Measurements from ENCODE around the gene CRYBG1.

The CRYBG1 gene

GRCh38 chr6:106461084-106461483 lies 100.6 kb downstream of the CRYBG1 start:
- H3K79me1 ChIP-seq (ENCODE audit: low read depth, low read length), result no peaks in the 10 kb centered on the region
- H3K27ac ChIP-seq (replicated peaks; ENCODE audit: low read length), result no peak overlapping the region
- no peak overlapping the region for H4K91ac ChIP-seq (ENCODE audit: low read depth, low read length, poor library complexity)
- no peaks in the 10 kb centered on the region for H3K36me3 ChIP-seq (replicated peaks in 1 of 2; ENCODE audit: control insufficient read depth in 2 of 2, insufficient read depth in 2 of 2, low read length in 2 of 2)
- H4K8ac ChIP-seq (ENCODE audit: low read depth, low read length), result no peak overlapping the region
- peaks cover 0 to 12% (median 0%) of the 10 kb centered on the region in 3 experiments for H3K27me3 ChIP-seq (ENCODE audit: control insufficient read depth in 3 of 3, insufficient read depth in 3 of 3, low read depth in 1 of 3, low read length in 3 of 3)
- no peak overlapping the region for H3K9ac ChIP-seq (ENCODE audit: low read depth, low read length, poor library complexity)
- H3K4me3 ChIP-seq (ENCODE audit: low read length in 2 of 2), result no peak overlapping the region
- no peak overlapping the region for H3K4me2 ChIP-seq (ENCODE audit: insufficient read depth, low read length, poor library complexity, severe bottlenecking)
- H3K18ac ChIP-seq (ENCODE audit: low read length), result no peak overlapping the region
- H2AFZ ChIP-seq (ENCODE audit: low read length), result no peak overlapping the region
- H2AK5ac ChIP-seq (ENCODE audit: low read depth, low read length), result no peak overlapping the region
- H3K4ac ChIP-seq (ENCODE audit: low read length), result no peak overlapping the region
- H2BK120ac ChIP-seq (ENCODE audit: low read depth, low read length), result no peak overlapping the region
- no peak overlapping the region for H2BK15ac ChIP-seq (ENCODE audit: low read length)
- H3K9me3 ChIP-seq (replicated peaks in 1 of 2; ENCODE audit: control insufficient read depth in 2 of 2, insufficient read depth in 1 of 2, low read depth in 1 of 2, low read length in 2 of 2), result no peaks in the 10 kb centered on the region
- no peak overlapping the region for H3K23ac ChIP-seq (ENCODE audit: low read depth, low read length, poor library complexity)
- H3K4me1 ChIP-seq (ENCODE audit: control insufficient read depth in 2 of 2, insufficient read depth in 1 of 2, low read depth in 1 of 2, low read length in 2 of 2), result no peaks in the 10 kb centered on the region
- no peak overlapping the region for H2BK12ac ChIP-seq (ENCODE audit: low read length)
- no peak overlapping the region for H3K14ac ChIP-seq (ENCODE audit: low read length)
- DNase-seq (ENCODE audit: low spot score), result no peak
- no peak overlapping the region for H2BK5ac ChIP-seq (ENCODE audit: low read length)

DNA sequence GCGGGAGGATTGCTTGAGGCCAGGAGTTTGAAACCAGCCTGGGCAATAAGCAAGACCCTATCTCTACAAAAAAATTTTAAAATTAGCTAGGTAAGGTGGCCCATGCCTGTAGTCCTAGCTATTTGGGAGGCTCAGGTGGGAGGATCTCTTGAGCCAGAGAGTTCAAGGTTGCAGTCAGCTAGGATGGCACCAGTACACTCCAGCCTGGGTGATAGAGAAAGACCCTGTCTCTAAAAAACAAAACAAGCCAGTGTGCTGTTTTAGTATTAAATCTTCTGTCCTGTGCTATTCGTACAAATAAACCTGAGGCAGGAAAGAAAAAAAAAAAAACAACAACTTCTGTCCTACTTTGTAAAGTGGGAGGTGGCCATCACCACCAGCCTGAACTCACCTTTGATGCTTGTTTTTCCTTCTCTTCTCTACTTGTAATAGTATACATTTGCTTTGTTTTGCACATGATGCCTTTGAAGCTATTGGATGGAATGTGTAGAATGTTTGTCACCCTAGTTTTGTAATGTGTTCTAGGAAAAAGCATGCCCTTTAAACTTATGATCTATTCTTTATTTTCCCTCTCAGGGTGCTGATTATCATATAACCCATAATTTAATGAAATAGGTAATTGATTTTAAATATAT lies 102.5 kb downstream of the CRYBG1 start:
- no peaks in the 10 kb centered on the region for H3K4me1 ChIP-seq (ENCODE audit: control insufficient read depth in 2 of 2, insufficient read depth in 1 of 2, low read depth in 1 of 2, low read length in 2 of 2)
- no peaks in the 10 kb centered on the region for H3K79me1 ChIP-seq (ENCODE audit: low read depth, low read length)
- no peak overlapping the region for H2BK15ac ChIP-seq (ENCODE audit: low read length)
- H3K4ac ChIP-seq (ENCODE audit: low read length), result no peak overlapping the region
- no peak overlapping the region for H2BK120ac ChIP-seq (ENCODE audit: low read depth, low read length)
- DNase-seq (ENCODE audit: low spot score), result no peak
- no peak overlapping the region for H3K23ac ChIP-seq (ENCODE audit: low read depth, low read length, poor library complexity)
- no peak overlapping the region for H2AFZ ChIP-seq (ENCODE audit: low read length)
- no peak overlapping the region for H3K14ac ChIP-seq (ENCODE audit: low read length)
- H3K27me3 ChIP-seq (ENCODE audit: control insufficient read depth in 3 of 3, insufficient read depth in 3 of 3, low read depth in 1 of 3, low read length in 3 of 3), result peaks cover 0 to 14% (median 0%) of the 10 kb centered on the region in 3 experiments
- no peak overlapping the region for H2BK5ac ChIP-seq (ENCODE audit: low read length)
- no peak overlapping the region for H2BK12ac ChIP-seq (ENCODE audit: low read length)
- no peak overlapping the region for H2AK5ac ChIP-seq (ENCODE audit: low read depth, low read length)
- H3K27ac ChIP-seq (replicated peaks; ENCODE audit: low read length), result no peak overlapping the region
- no peak overlapping the region for H3K9ac ChIP-seq (ENCODE audit: low read depth, low read length, poor library complexity)
- H3K36me3 ChIP-seq (replicated peaks in 1 of 2; ENCODE audit: control insufficient read depth in 2 of 2, insufficient read depth in 2 of 2, low read length in 2 of 2), result no peaks in the 10 kb centered on the region
- no peak overlapping the region for H3K4me3 ChIP-seq (ENCODE audit: low read length in 2 of 2)
- H3K9me3 ChIP-seq (replicated peaks in 1 of 2; ENCODE audit: control insufficient read depth in 2 of 2, insufficient read depth in 1 of 2, low read depth in 1 of 2, low read length in 2 of 2), result no peaks in the 10 kb centered on the region
- no peak overlapping the region for H3K18ac ChIP-seq (ENCODE audit: low read length)
- no peak overlapping the region for H4K91ac ChIP-seq (ENCODE audit: low read depth, low read length, poor library complexity)
- no peak overlapping the region for H3K4me2 ChIP-seq (ENCODE audit: insufficient read depth, low read length, poor library complexity, severe bottlenecking)
- WGBS, 2 donors (ENCODE audit: extremely low coverage in 2 of 2, insufficient read length in 2 of 2, insufficient replicate concordance in 1 of 2), result no CpG with 5 or more reads among the region's 2 CpGs
- H4K8ac ChIP-seq (ENCODE audit: low read depth, low read length), result no peak overlapping the region

DNA sequence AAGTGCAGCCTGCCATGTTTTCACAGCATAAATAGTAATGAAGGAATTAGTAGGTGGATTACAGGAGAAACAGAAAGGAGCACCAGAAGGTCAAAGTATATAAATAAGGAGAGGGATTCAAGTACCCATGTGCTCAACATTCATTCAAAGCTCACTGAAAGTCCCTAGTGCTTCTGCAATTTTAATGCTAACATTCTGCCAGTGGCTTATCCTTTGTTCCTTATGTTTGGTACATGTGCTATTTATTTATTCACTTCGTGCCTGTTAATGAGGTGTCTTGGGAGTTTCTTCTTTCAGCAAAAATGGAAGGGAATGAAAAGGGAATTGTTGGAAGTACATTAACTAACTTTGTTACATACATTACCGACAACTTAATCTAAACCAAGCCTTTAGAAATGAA lies 105.7 kb downstream of the CRYBG1 start:
- no peak overlapping the region for H3K9ac ChIP-seq (ENCODE audit: low read depth, low read length, poor library complexity)
- no CpG with 5 or more reads among the region's 2 CpGs for WGBS, 2 donors (ENCODE audit: extremely low coverage in 2 of 2, insufficient read length in 2 of 2, insufficient replicate concordance in 1 of 2)
- no peak for DNase-seq (ENCODE audit: low spot score)
- no peaks in the 10 kb centered on the region for H3K36me3 ChIP-seq (replicated peaks in 1 of 2; ENCODE audit: control insufficient read depth in 2 of 2, insufficient read depth in 2 of 2, low read length in 2 of 2)
- H3K27ac ChIP-seq (replicated peaks; ENCODE audit: low read length), result no peak overlapping the region
- H4K8ac ChIP-seq (ENCODE audit: low read depth, low read length), result no peak overlapping the region
- H3K23ac ChIP-seq (ENCODE audit: low read depth, low read length, poor library complexity), result no peak overlapping the region
- H3K27me3 ChIP-seq (ENCODE audit: control insufficient read depth in 3 of 3, insufficient read depth in 3 of 3, low read depth in 1 of 3, low read length in 3 of 3), result peaks cover 0 to 39% (median 0%) of the 10 kb centered on the region in 3 experiments
- H3K18ac ChIP-seq (ENCODE audit: low read length), result no peak overlapping the region
- no peak overlapping the region for H2BK5ac ChIP-seq (ENCODE audit: low read length)
- H3K9me3 ChIP-seq (replicated peaks in 1 of 2; ENCODE audit: control insufficient read depth in 2 of 2, insufficient read depth in 1 of 2, low read depth in 1 of 2, low read length in 2 of 2), result no peaks in the 10 kb centered on the region
- no peak overlapping the region for H2BK12ac ChIP-seq (ENCODE audit: low read length)
- H2BK15ac ChIP-seq (ENCODE audit: low read length), result no peak overlapping the region
- H3K79me1 ChIP-seq (ENCODE audit: low read depth, low read length), result no peaks in the 10 kb centered on the region
- H2BK120ac ChIP-seq (ENCODE audit: low read depth, low read length), result no peak overlapping the region
- no peak overlapping the region for H4K91ac ChIP-seq (ENCODE audit: low read depth, low read length, poor library complexity)
- H3K4me3 ChIP-seq (ENCODE audit: low read length in 2 of 2), result no peak overlapping the region
- no peak overlapping the region for H2AFZ ChIP-seq (ENCODE audit: low read length)
- H2AK5ac ChIP-seq (ENCODE audit: low read depth, low read length), result no peak overlapping the region
- no peak overlapping the region for H3K4me2 ChIP-seq (ENCODE audit: insufficient read depth, low read length, poor library complexity, severe bottlenecking)
- H3K4me1 ChIP-seq (ENCODE audit: control insufficient read depth in 2 of 2, insufficient read depth in 1 of 2, low read depth in 1 of 2, low read length in 2 of 2), result no peaks in the 10 kb centered on the region
- H3K14ac ChIP-seq (ENCODE audit: low read length), result no peak overlapping the region
- H3K4ac ChIP-seq (ENCODE audit: low read length), result no peak overlapping the region

GRCh38 chr6:106468935-106469334 lies 108.4 kb downstream of the CRYBG1 start:
- Histone ChIP-seq H4K8ac (ENCODE audit: low read depth, low read length) (no peak overlapping the region), H2BK120ac (ENCODE audit: low read depth, low read length) (no peak overlapping the region), H3K27me3 (ENCODE audit: control insufficient read depth in 3 of 3, insufficient read depth in 3 of 3, low read depth in 1 of 3, low read length in 3 of 3) (peaks cover 0 to 48% (median 0%) of the 10 kb centered on the region in 3 experiments), H2BK5ac (ENCODE audit: low read length) (no peak overlapping the region), H3K4me3 (ENCODE audit: low read length in 2 of 2) (peak overlapping the region in 1 of 2 donors; percentile 50), H3K23ac (ENCODE audit: low read depth, low read length, poor library complexity) (no peak overlapping the region), H3K18ac (ENCODE audit: low read length) (no peak overlapping the region), H2AFZ (ENCODE audit: low read length) (no peak overlapping the region), H2AK5ac (ENCODE audit: low read depth, low read length) (no peak overlapping the region), H3K4me2 (ENCODE audit: insufficient read depth, low read length, poor library complexity, severe bottlenecking) (no peak overlapping the region), H3K9me3 (replicated peaks in 1 of 2; ENCODE audit: control insufficient read depth in 2 of 2, insufficient read depth in 1 of 2, low read depth in 1 of 2, low read length in 2 of 2) (no peaks in the 10 kb centered on the region), H2BK12ac (ENCODE audit: low read length) (no peak overlapping the region), H4K91ac (ENCODE audit: low read depth, low read length, poor library complexity) (no peak overlapping the region), H3K9ac (ENCODE audit: low read depth, low read length, poor library complexity) (no peak overlapping the region), H3K4ac (ENCODE audit: low read length) (no peak overlapping the region), H3K4me1 (ENCODE audit: control insufficient read depth in 2 of 2, insufficient read depth in 1 of 2, low read depth in 1 of 2, low read length in 2 of 2) (no peaks in the 10 kb centered on the region), H3K14ac (ENCODE audit: low read length) (no peak overlapping the region), H3K79me1 (ENCODE audit: low read depth, low read length) (no peaks in the 10 kb centered on the region), H2BK15ac (ENCODE audit: low read length) (no peak overlapping the region), H3K27ac (replicated peaks; ENCODE audit: low read length) (no peak overlapping the region), H3K36me3 (replicated peaks in 1 of 2; ENCODE audit: control insufficient read depth in 2 of 2, insufficient read depth in 2 of 2, low read length in 2 of 2) (no peaks in the 10 kb centered on the region)
- no CpG with 5 or more reads among the region's 2 CpGs for WGBS, 2 donors (ENCODE audit: extremely low coverage in 2 of 2, insufficient read length in 2 of 2, insufficient replicate concordance in 1 of 2)
- no peak for DNase-seq (ENCODE audit: low spot score)

Measured in neuronal stem cell (in vitro differentiated cells).